Mesodermal cell (in vitro differentiated cells): Measurements from ENCODE around the gene LTK.
A peak's percentile ranks its signal among the peaks of the same experiment; 100 is the strongest.

Experiments
- H3K27ac ChIP-seq: 2 replicates; pipeline ENCODE4 v1.7.0; 2013; ENCODE audit warnings: mild to moderate bottlenecking, low read depth, low read length, moderate library complexity; ENCODE audit not compliant: severe bottlenecking
- H3K36me3 ChIP-seq: 2 replicates; pipeline ENCODE4 v1.7.1; 2013; ENCODE audit warnings: mild to moderate bottlenecking, low read length, moderate library complexity; ENCODE audit not compliant: control insufficient read depth, insufficient read depth
- H3K4me1 ChIP-seq: one replicate; pipeline ENCODE4 v1.7.1; 2013; ENCODE audit warnings: mild to moderate bottlenecking, low read length; ENCODE audit not compliant: insufficient read depth, control insufficient read depth, poor library complexity, severe bottlenecking
- H3K4me3 ChIP-seq: 2 replicates; pipeline ENCODE4 v1.7.0; 2013; ENCODE audit warnings: low read length, control low read depth, mild to moderate bottlenecking; ENCODE audit not compliant: insufficient read depth, poor library complexity, severe bottlenecking; ENCODE audit errors: extremely low read depth
- H3K9me3 ChIP-seq: 2 replicates; pipeline ENCODE4 v1.7.1; 2013; ENCODE audit warnings: mild to moderate bottlenecking, low read length, moderate library complexity; ENCODE audit not compliant: control insufficient read depth
- WGBS, 2 experiments: methylation state at CpG; one replicate each; pipeline ENCODE4 v1.1.5; 2013; ENCODE audit warnings: missing lambda C conversion rate in 2 of 2; ENCODE audit not compliant: insufficient coverage in 2 of 2; 5-methylcytosine and 5-hydroxymethylcytosine counted together

LTK gene

DNA sequence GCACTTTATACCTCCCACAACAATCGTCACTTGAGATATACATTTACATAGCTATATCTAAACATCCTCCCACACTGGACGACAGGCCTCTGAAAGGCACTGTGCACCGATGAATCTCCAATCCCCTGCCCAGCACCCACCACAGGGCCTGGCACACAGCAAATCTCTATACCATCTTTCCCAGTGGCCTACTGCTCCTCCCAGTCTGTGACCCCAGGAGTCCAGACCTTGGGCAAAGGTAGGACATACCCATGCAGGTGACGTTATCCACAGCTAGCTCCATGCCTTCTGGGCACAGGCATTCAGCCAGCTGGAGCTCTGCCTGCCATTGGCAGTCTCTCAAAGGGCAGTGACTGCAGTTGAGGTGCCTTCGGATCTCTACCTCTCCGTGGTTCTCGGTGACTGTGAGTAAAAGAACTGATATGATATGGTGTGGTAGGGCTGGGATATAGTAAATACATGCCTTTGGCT is 5.8 kb downstream of the LTK start:
- 86 to 91% methylated on average over 6 to 7 of the region's 7 CpGs for WGBS, 2 experiments
- peaks cover 13% of the 10 kb centered on the region for H3K4me1 ChIP-seq
- H3K4me3 ChIP-seq = no peak overlapping the region
- H3K36me3 ChIP-seq = no peaks in the 10 kb centered on the region
- H3K9me3 ChIP-seq = no peaks in the 10 kb centered on the region
- no peak overlapping the region for H3K27ac ChIP-seq

DNA sequence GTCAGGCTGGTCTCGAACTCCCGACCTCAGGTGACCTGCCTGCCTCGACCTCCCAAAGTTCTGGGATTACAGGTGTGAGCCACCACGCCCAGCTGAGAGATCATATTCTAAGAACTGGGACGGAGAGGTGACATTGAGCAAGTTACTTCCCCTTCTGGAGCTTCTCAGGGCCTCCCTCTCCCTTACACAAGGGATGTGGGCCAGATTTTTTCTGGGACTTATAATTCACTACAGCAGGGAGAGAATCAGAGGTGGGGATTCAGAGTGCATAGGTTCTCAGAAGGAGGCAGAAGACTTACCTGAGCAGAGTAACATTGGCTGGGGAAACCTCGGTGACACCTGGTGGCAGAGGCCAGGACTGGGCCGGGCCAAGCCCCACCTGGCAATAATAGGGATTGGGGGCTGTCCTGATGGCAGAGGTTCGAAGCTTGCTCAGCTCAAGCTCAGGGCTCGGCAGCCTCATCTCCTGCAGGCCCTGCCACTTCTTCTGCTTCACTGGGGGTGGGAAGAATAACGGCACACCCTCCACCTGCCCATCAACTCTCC is 6.8 kb downstream of the LTK start:
- Histone ChIP-seq H3K36me3 (no peaks in the 10 kb centered on the region), H3K9me3 (no peaks in the 10 kb centered on the region), H3K4me3 (no peak overlapping the region), H3K27ac (no peak overlapping the region), H3K4me1 (peaks cover 9% of the 10 kb centered on the region)
- 74 to 81% methylated on average over 5 to 9 of the region's 10 CpGs for WGBS, 2 experiments

DNA sequence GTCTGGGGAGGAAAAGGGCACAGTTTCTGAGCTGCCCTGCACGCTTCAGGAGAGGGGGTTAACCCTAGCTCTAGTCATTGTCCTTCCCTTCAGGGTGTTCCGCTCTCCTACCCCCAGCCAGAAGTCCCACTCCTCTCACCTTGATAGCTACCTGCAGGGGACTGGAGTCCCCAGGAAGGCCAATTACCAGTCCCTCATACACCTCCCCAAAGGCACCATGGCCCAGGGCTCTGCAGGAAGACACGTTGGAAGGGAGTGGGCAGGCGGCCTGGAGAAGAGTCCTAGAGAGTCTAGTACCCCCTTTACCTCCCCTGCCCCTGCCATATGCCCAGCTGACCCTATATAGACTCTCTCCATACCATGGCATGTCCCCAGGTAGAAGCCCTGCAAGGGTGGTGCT is 7.9 kb downstream of the LTK start:
- peaks cover 10% of the 10 kb centered on the region for H3K4me1 ChIP-seq
- no peak overlapping the region for H3K27ac ChIP-seq
- H3K4me3 ChIP-seq = no peak overlapping the region
- no peaks in the 10 kb centered on the region for H3K9me3 ChIP-seq
- no peaks in the 10 kb centered on the region for H3K36me3 ChIP-seq
- 77 to 92% methylated on average over 2 to 4 of the region's 4 CpGs for WGBS, 2 experiments

DNA sequence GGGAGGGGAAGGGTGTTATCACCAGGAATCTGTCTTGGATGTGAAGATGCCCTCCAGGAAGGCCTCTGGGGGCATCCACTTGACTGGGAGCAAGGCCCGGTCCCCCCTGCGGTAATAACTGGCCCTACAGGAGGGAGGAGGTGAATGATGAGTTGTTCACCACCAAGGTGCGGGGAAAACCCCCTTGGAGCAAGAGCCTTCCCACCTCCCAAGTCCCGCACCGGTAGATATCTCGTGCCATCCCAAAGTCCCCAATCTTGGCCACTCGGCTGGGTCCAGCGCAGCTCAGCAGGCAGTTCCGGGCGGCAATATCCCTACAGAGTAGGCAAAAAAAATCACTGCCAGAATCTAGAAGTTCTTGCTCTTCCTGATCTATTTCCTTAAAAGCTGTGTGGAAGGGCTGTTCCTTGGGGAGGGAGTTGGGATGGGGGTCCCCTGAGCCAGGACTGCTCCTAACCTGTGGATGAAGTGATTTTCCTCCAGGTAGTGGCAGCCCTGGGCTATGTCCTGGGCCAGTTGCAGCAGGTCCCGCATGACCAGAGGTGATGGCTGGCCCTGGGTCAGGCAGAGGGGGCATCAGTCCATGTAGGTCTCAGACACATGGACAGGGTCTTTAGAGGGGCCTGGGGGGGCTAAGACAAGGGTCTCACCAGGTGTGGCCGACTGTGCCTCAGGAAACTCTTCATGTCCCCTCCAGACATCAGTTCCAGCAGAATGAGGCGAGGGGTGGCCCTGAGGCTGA is 8.7 kb downstream of the LTK start:
- 85 to 95% methylated on average over 8 to 9 of the region's 13 CpGs for WGBS, 2 experiments
- Histone ChIP-seq H3K9me3 (no peaks in the 10 kb centered on the region), H3K36me3 (no peaks in the 10 kb centered on the region), H3K4me3 (no peak overlapping the region), H3K4me1 (peaks cover 10% of the 10 kb centered on the region), H3K27ac (no peak overlapping the region)

DNA sequence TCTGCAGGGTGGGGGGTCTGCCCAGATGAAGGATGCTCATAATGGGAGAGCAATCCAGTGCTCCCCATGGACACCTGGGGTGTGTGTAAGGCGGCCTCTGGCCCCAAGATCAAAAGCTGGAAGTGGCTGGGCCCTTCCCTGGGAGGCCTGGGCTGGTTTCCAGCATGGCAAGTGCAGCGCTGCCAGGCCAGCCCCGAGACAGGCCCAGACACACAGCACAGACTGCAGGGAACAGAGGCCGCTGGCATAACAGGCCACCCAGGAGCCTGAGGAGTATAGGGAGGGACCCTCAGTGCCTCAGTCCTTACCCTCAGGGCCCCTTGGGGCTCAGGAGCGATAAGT is 10.0 kb downstream of the LTK start:
- no peaks in the 10 kb centered on the region for H3K36me3 ChIP-seq
- H3K4me3 ChIP-seq = no peak overlapping the region
- H3K9me3 ChIP-seq = no peaks in the 10 kb centered on the region
- no peak overlapping the region for H3K27ac ChIP-seq
- WGBS, 2 experiments = 82 to 85% methylated on average over 5 of the region's 5 CpGs
- H3K4me1 ChIP-seq = peaks cover 10% of the 10 kb centered on the region

DNA sequence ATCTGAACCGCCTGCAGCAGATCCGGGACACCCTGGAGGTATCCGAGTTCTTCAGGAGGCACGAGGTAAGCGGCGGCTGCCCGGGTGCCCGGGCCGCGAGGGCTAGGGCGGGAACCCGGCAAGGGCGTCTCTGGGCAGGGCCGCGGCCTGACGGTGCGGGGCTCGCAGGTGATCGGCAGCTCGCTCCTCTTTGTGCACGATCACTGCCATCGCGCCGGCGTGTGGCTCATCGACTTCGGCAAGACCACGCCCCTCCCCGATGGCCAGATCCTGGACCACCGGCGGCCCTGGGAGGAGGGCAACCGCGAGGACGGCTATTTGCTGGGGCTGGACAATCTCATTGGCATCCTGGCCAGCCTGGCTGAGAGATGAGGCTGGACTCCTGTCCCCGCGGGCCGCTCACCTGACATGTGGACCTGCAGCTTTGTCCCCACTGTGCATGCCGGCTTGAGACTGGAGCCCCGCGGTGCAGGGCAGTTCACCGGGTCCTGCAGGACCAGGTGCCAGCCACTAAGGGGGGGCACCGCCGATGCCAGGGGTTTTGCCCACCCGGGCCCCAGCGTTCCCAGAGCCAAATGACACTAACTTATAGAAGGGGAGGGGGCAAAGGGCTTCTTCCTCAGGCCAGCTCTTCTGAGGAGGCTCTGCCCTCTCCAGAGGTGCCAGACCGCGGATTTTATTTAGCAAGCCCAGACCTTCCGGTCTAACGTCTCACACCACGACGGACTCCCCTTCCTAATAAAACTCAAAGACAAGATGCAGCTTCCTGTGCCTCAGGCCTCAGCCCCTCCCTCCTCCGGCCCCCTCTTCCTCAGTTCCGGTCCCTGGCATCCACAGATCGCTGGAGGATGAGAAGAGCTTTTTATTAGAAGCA is 10.6 kb downstream of the LTK start:
- no peaks in the 10 kb centered on the region for H3K9me3 ChIP-seq
- no peak overlapping the region for H3K27ac ChIP-seq
- WGBS, 2 experiments = 16 to 18% methylated on average over 33 to 49 of the region's 54 CpGs
- H3K4me3 ChIP-seq = no peak overlapping the region
- H3K36me3 ChIP-seq = no peaks in the 10 kb centered on the region
- H3K4me1 ChIP-seq = peaks cover 10% of the 10 kb centered on the region

DNA sequence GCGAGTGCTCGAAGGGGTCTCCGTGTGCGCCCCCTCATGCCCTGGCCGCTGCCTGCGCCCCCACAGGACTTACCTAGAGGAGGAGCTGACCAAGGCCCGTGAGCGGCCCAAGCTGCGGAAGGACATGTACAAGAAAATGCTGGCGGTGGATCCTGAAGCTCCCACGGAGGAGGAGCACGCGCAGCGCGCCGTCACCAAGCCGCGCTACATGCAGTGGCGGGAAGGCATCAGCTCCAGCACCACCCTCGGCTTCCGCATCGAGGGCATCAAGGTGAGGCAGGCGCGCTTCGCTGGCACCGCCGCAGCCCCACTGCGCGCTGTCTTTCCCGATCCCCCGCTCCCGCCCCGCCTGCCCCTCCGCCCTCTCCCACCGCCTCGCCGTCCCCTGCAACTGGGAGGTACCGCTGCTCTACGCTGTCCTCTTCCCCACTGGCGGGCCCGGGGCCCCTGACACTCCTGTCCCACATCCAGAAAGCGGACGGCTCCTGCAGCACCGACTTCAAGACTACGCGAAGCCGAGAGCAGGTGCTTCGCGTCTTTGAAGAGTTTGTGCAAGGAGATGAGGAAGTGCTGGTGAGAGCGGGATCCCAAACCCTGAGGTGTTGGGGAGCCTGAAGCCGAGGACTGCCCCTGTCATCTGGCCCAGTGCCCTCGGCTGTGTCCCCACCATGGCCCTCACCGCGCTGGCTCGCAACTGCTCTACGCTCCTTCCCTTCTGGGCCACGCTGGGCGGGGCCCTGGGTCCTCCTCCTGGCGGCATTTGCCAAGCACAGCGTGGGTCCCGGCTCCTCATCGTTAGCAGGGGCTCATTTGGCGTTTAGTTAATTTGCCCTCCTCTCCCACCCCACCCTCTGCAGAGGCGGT is 11.5 kb downstream of the LTK start:
- H3K27ac ChIP-seq = no peak overlapping the region
- no peaks in the 10 kb centered on the region for H3K36me3 ChIP-seq
- no peaks in the 10 kb centered on the region for H3K9me3 ChIP-seq
- peaks cover 10% of the 10 kb centered on the region for H3K4me1 ChIP-seq
- 5 to 6% methylated on average over 46 to 64 of the region's 64 CpGs for WGBS, 2 experiments
- peak overlapping the region; percentile 11 for H3K4me3 ChIP-seq

DNA sequence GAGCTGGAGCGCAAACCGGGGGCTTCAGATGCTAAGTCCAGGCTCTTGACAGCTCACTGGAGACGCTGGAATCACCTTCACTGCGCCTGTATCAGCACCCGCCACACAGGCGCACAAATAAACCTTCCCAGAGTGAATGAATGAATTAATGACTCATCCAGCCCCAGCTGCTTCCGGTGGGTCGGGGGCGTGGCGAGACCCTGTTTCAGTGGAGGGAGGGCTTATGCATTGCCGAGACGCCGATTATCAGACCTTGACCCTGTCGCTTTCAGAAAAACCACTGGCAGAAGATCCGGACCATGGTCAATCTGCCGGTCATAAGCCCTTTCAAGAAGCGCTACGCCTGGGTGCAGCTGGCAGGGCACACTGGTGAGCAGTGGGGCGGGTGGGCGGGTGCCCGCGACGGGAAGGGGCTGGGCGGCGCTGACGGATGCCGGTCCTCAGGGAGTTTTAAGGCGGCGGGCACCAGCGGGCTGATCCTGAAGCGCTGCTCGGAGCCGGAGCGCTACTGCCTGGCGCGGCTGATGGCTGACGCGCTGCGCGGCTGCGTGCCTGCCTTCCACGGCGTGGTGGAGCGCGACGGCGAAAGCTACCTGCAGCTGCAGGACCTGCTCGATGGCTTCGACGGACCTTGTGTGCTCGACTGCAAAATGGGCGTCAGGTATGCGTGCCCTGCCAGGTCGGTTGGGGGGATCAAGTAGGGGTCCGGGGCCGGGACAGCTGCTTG is 12.3 kb downstream of the LTK start:
- Histone ChIP-seq H3K36me3 (no peaks in the 10 kb centered on the region), H3K9me3 (no peaks in the 10 kb centered on the region), H3K4me3 (peak overlapping the region; percentile 18), H3K27ac (no peak overlapping the region), H3K4me1 (peaks cover 10% of the 10 kb centered on the region)
- WGBS, 2 experiments = 3% methylated on average over 45 of the region's 56 CpGs

DNA sequence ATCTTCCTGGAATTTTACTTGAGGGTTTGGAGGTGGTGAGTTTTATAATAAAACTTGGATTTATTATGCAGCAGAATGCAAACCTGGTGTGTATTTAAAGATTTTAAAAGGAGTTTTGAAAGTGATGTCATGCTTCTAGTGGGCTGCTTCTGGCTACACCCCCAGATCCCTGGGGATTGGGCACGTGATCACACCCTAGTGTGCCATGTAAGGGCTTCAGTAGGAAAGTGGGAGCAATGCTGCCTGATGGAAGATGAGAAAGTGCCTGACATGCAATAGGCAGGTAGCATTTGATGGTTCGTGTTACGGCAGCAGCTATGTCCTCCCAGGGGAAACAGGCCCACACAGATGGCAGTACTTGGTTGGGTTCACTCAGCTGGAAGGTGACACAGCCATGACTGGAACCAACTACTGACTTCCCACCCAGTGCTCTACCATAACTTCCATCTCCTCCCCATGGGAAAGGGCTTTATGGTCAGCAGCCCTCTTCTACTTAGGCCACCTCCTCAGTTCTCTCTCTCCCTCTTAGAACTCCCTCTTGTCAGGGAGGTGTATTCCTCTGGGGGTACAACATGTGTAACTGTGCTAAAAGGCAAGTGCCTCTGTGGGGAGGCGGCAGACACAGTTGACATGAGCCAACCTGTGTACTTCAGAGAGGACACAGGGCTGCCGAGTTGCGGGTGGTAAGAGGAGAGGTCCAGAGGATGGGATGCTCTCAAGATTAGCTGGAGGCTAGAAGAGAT is 14.3 kb downstream of the LTK start:
- 66 to 94% methylated on average over 3 to 4 of the region's 6 CpGs for WGBS, 2 experiments

More for the DNA sequence above, 14.3 kb downstream of the LTK start:
- Histone ChIP-seq H3K4me1 (peaks cover 23% of the 10 kb centered on the region), H3K4me3 (no peak overlapping the region), H3K36me3 (no peaks in the 10 kb centered on the region), H3K27ac (no peak overlapping the region), H3K9me3 (no peaks in the 10 kb centered on the region)
